Parathyroid adenoma (tissue), 2 donors: Measurements from ENCODE around the gene WNT11.

Experiments used
- H2AFZ ChIP-seq: fragments of 300-600 bp; sonication (generic); one replicate; pipeline ENCODE4 v1.7.0; 2017; ENCODE audit warnings: antibody characterized with exemption, mild to moderate bottlenecking
- H3K27ac ChIP-seq: fragments of 300-600 bp; sonication (generic); one replicate; pipeline ENCODE4 v1.7.0; 2017
- H3K27me3 ChIP-seq: fragments of 300-600 bp; sonication (generic); one replicate; pipeline ENCODE4 v1.7.0; 2017; ENCODE audit warnings: low read length; ENCODE audit not compliant: control insufficient read depth, insufficient read depth
- H3K36me3 ChIP-seq: fragments of 300-600 bp; sonication (generic); one replicate; pipeline ENCODE4 v1.7.0; 2017; ENCODE audit warnings: low read length; ENCODE audit not compliant: control insufficient read depth, insufficient read depth
- H3K4me1 ChIP-seq: fragments of 300-600 bp; sonication (generic); one replicate; pipeline ENCODE4 v1.7.0; 2017; ENCODE audit warnings: control low read depth
- H3K4me2 ChIP-seq: fragments of 300-600 bp; sonication (generic); one replicate; pipeline ENCODE4 v1.7.0; 2017; ENCODE audit warnings: low read length
- H3K4me3 ChIP-seq: fragments of 300-600 bp; sonication (generic); one replicate; pipeline ENCODE4 v1.7.0; 2017; ENCODE audit warnings: low read depth, low read length
- H3K79me2 ChIP-seq: fragments of 300-600 bp; sonication (generic); one replicate; pipeline ENCODE4 v1.7.0; 2017; ENCODE audit warnings: control low read depth
- H3K9ac ChIP-seq: fragments of 300-600 bp; sonication (generic); one replicate; pipeline ENCODE4 v1.7.0; 2017; ENCODE audit warnings: mild to moderate bottlenecking
- H3K9me3 ChIP-seq: fragments of 300-600 bp; sonication (generic); one replicate; pipeline ENCODE4 v1.7.0; 2017; ENCODE audit warnings: low read length; ENCODE audit not compliant: control insufficient read depth
- TF ChIP-seq, protein P1 (sequence below): fragments of 300-600 bp; sonication (generic); IDR thresholded peaks from one replicate; pipeline ENCODE4 v1.7.0; 2017; ENCODE audit warnings: antibody characterized with exemption, mild to moderate bottlenecking
- donor health status: primary hyperparathyroidism.

Gene WNT11

DNA sequence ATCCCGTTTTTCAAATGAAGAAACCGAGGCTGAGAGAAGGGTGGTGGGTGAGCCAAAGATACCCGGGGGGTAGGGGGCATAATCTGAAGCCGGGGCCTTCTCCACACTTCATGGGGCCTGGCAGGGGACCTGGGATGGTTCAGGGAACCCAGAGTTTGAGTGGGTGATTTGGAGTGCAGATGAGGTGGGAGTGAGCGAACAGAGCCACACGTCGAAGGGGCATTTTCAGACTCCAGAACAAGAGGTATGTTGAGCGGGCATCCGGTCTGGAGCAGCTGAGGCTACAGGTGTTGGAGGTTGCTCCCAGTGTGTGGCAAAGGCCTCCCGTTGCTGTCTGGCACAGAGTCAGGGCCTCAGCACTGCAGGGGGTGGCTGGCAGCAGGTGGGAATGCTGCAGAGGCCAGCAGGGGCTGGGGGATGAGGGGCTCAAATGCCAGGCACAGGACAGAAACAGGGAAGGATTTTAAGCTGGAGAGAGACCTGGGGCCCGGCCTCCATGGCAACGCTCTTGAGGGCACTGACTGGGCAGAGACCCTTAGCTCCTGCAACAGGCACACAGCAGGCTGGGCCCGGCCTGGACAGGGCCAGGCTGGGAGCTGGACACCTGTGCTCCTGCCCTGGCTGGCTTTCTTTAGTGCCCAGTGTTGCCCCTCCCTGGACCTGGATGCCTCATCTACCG, 46.2 kb downstream of the WNT11 start:
- Histone ChIP-seq H3K9ac (no peak overlapping the region), H3K4me1 (peaks cover 4% of the 10 kb centered on the region), H3K27ac (no peak overlapping the region), H3K4me3 (no peak overlapping the region), H2AFZ (no peak overlapping the region), H3K4me2 (no peak overlapping the region), H3K36me3 (no peaks in the 10 kb centered on the region), H3K9me3 (no peaks in the 10 kb centered on the region), H3K27me3 (no peaks in the 10 kb centered on the region), H3K79me2 (no peaks in the 10 kb centered on the region)
- TF ChIP-seq, protein P1, sequence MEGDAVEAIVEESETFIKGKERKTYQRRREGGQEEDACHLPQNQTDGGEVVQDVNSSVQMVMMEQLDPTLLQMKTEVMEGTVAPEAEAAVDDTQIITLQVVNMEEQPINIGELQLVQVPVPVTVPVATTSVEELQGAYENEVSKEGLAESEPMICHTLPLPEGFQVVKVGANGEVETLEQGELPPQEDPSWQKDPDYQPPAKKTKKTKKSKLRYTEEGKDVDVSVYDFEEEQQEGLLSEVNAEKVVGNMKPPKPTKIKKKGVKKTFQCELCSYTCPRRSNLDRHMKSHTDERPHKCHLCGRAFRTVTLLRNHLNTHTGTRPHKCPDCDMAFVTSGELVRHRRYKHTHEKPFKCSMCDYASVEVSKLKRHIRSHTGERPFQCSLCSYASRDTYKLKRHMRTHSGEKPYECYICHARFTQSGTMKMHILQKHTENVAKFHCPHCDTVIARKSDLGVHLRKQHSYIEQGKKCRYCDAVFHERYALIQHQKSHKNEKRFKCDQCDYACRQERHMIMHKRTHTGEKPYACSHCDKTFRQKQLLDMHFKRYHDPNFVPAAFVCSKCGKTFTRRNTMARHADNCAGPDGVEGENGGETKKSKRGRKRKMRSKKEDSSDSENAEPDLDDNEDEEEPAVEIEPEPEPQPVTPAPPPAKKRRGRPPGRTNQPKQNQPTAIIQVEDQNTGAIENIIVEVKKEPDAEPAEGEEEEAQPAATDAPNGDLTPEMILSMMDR = no peak

DNA sequence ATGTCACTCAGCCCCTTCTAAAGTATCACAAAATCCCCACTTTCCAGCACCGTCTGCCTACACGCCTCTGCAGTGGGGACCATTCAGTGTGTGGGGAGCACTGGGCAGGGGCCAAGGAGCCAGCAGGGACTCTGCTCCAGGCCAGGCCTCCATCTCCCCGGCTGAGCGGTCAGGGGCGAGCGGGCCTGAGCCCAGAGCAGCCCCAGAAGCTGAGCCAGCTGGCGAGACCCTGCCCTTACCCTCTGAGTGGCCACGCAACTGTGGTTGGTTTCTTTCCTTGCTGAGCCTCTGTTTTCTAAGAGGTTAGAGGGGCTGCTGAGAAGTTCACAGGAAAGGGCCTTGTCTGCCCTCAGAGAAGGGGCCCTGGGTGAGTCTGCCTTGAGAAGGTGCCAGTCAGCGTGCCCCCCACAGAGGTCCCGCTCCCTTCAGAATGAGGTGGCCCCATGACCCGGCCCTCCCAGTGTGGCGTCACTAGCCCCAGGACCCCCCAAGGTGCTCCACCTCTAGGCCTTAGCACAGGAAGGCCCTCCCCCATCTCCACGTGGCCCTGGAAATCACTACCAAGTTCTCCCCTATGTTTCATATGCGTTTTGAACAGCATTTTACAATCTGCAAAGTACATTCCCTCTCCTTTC, 46.9 kb downstream of the WNT11 start:
- TF ChIP-seq, protein P1 = no peak
- Histone ChIP-seq H3K27ac (no peak overlapping the region), H3K79me2 (no peaks in the 10 kb centered on the region), H3K9ac (no peak overlapping the region), H3K27me3 (no peaks in the 10 kb centered on the region), H3K4me3 (no peak overlapping the region), H3K4me2 (no peak overlapping the region), H2AFZ (no peak overlapping the region), H3K36me3 (no peaks in the 10 kb centered on the region), H3K9me3 (no peaks in the 10 kb centered on the region), H3K4me1 (peaks cover 4% of the 10 kb centered on the region)

DNA sequence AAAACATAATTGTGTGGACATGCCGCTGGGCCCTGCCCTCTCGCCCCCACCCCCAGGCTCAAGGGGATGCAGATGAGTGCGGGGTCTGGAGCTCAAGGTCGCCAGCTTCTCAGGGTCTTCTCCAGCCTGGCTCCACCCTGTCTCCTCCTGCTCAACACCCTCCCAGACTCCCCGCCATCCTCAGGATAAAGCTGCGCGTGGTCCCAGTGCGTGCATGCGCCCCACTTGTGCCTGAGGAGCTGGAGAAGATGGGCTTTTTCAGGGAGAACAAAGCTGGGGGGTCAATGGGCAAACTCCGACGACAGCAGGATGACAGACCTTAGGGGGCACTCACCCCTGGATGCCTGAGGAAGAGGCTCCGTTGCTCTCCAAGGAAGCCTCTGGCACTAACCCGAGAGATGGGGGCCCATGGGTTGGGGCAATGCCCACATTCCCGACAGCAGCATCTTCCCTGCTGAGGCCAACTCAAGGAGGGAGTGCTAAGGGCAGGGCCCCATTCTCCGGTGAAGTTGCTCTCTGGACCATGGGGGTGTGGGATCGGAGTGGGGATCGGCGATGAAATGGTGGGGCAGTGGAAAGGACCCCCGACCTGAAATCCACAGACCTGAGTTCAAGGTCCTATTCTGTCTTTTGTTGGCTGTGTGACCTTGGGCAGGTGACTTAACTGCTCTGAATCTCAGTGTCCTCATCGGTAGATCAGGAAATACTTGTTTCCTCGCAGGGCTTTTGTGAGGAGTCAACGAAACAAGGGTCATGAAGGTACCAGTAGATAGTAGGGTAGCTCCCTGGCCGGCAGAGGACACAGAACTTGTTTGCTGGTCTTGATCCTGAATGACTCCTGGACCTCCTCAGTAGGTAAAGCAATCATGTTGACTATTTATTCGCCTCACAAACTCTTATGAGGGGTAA, 47.7 kb downstream of the WNT11 start:
- Histone ChIP-seq H2AFZ (no peak overlapping the region), H3K9ac (no peak overlapping the region), H3K36me3 (no peaks in the 10 kb centered on the region), H3K27ac (no peak overlapping the region), H3K79me2 (no peaks in the 10 kb centered on the region), H3K9me3 (no peaks in the 10 kb centered on the region), H3K4me1 (peaks cover 4% of the 10 kb centered on the region), H3K4me3 (no peak overlapping the region), H3K27me3 (no peaks in the 10 kb centered on the region), H3K4me2 (no peak overlapping the region)
- TF ChIP-seq, protein P1 = no peak

DNA sequence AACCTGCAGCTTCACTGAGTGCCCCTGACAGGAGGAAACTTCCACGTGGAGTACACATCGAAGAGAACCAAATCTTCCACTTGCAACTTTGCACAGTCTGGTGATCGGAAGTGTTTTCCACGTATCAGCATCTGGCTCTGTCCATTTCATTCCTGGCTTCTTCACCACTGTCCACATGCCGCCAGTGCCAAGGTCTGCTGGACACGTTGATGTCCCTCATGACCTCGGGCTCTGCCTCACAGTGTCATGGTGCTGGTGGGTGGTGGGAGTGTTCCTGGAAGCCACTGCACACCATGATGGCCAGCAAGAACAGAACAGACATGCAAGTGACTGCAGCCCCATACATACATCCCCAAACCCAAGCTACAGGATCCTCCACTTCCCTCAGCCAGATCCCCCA, 48.4 kb downstream of the WNT11 start:
- Histone ChIP-seq H3K27me3 (no peaks in the 10 kb centered on the region), H3K4me1 (peaks cover 4% of the 10 kb centered on the region), H3K4me2 (no peak overlapping the region), H3K4me3 (no peak overlapping the region), H3K36me3 (no peaks in the 10 kb centered on the region), H3K9me3 (no peaks in the 10 kb centered on the region), H3K9ac (no peak overlapping the region), H3K79me2 (no peaks in the 10 kb centered on the region), H2AFZ (no peak overlapping the region), H3K27ac (no peak overlapping the region)
- TF ChIP-seq, protein P1 = no peak
